GM21381 (cell line): Measurements from ENCODE around the gene AZI2.

ENCODE experiments used
- ATAC-seq: cut with Tn5 transposase; IDR thresholded peaks from one replicate; pipeline ENCODE4 v1.9.1; 2021; ENCODE audit warnings: mild to moderate bottlenecking, moderate library complexity; ENCODE audit not compliant: unreplicated experiment

The AZI2 gene

GRCh38 chr3:28301688-28302087 is 46.9 kb downstream of the AZI2 start:
- no peak for ATAC-seq

GRCh38 chr3:28300345-28300962 is 48.2 kb downstream of the AZI2 start:
- no peak for ATAC-seq

DNA sequence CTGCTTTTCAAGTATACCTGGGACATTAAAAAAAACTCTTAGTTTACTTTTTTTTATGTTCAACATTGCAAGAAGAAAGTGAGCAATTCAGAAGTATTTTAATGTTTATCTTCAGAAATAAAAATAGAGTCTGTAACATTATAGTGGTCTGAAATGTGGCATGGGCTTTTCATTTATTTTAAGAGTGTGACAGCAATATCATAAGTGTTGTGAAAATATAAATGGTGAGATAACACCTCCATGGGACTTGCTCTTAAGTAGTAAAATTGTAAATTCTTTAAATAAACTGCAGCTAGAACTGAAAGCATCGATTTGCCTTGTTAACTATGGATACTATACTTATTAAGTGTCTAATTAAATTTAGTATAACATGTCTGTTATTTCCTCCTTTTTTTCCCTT is 48.9 kb downstream of the AZI2 start:
- no peak for ATAC-seq

DNA sequence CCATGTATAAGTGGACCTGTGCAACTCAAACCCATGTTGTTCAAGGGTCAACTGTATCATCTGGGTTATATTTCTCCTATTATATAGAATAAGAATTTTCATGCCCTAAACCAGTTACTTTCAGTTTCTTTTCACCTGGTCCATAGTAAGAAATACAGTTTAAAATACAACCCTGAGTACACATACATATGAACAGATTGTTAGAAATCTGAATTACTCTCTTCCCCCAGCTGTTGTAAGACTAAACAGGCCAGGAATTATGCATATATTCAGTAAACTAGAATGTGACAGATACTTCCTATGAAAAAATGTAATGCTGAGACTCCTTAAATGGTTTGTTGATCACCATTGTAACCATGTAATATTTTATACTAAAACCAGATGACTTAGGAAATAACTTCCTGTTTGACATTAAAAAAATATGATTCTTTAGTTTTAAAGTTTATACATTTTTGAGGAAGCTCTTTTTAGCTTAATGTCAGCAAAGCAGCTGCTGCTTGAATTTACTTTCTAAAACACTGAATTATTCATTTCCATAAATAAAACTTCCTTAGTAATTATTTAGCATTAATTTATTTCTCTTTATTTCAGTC is 52.6 kb downstream of the AZI2 start:
- ATAC-seq, result no peak

GRCh38 chr3:28294667-28295413 is 53.8 kb downstream of the AZI2 start:
- ATAC-seq, result no peak

DNA sequence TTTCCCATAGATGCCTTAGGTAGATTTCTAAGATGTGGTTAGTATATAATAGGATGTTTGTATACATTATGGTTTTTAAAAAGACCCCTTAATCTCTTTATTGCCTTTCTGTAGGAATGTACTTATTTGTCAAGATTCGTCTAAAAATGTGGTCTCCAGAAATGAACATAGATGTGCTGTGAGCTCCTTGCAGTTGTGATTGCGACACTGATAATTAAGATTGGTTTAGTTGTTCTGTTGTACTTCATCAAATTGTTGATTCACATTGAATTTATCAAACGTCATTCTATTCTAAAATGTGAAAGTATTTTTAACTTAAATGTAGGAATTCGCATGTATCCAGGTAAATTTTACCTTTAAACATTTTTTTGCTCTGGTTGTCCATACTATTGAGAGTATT is 56.0 kb downstream of the AZI2 start:
- ATAC-seq, result no peak

GRCh38 chr3:28291577-28291976 is 57.0 kb downstream of the AZI2 start:
- ATAC-seq, result no peak

- ATAC-seq, result no peak
These were observed 57.7 kb downstream of the AZI2 start for GRCh38 chr3:28290863-28291300.

- no peak for ATAC-seq
These were observed 61.6 kb downstream of the AZI2 start for GRCh38 chr3:28287046-28287445.

- ATAC-seq, result peak; percentile 78
These were observed 62.0 kb downstream of the AZI2 start for GRCh38 chr3:28286595-28286994.

GRCh38 chr3:28280781-28281180 is 67.8 kb downstream of the AZI2 start:
- ATAC-seq, result no peak

DNA sequence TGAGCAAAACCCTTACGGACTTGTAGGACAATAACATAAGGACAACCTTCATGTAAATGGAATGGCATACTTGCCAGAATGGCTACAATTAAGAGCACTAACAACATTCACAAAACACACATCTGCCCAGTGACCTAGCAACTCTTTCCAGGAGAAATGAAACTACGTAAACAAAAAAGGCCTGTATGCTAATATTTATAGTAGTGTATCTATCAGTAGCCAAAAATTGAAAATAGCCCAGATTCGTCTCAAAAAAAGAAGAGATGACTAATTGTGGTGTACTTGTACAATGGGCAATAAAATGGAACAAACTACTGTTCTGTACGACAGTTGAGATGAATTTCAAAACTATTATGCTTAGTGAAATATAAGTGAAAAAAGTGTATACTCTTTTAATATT is 68.9 kb downstream of the AZI2 start:
- no peak for ATAC-seq

DNA sequence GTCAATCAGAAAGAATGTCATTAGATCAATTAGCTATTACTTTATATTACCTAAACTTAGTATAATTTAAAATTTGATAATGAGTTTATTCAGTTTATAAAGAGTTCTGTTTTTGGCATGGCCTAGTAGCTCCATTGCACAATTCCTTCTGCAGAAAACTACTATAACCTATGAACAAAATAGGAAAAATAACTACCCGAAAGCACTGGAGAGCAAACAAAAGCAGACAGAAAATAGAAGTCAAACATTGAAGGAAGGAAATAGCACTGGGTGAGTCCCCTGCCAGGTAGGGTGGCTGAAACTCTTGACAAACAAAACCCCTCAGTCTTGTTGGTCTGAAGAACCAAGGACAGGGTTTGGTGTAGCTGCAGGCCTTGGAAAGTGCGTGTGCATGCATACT is 69.7 kb downstream of the AZI2 start:
- no peak for ATAC-seq

GRCh38 chr3:28273837-28274236 is 74.8 kb downstream of the AZI2 start:
- ATAC-seq, result no peak
